OCI-LY1 (cell line): ENCODE results near the gene CDK11A.
"Not testable (repeated sequence)": the region's sequence is repeated elsewhere in the genome, so short reads cannot be mapped to it uniquely, and the experiment has no call there.

Experiments
- CTCF ChIP-seq: fragments of 200-600 bp; sonication (generic), shearing (Covaris generic); IDR thresholded peaks from 2 replicates; pipeline ENCODE4 v1.5.1; 2017; ENCODE audit warnings: mild to moderate bottlenecking, antibody characterized with exemption, low read length, moderate library complexity, mixed read lengths
- EZH2 ChIP-seq: fragments of 200-600 bp; sonication (generic), shearing (Covaris generic); IDR thresholded peaks from 2 replicates; pipeline ENCODE4 v1.8.0; 2017; ENCODE audit warnings: borderline replicate concordance, mixed run types, mild to moderate bottlenecking, antibody characterized with exemption, low read length, moderate library complexity, mixed read lengths

DNA sequence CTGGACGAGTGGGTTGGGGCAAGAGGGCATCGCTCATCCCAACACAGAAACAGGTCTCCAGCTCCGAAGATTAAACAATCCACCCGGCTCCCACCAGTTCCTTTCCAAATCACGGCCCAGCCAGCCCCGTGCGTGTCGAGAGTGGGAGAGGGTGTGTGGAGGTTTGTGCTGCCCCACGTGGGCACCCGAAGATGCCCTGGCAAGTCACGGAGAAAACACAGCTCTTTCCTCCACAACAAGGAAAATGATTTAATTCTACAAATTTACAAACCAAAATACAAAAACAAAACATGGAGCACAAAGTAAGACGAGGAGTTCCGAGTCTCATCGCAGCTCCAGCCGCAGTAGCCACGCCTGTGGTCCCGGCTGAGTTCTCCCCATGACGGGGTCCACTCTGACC, 21.7 kb downstream of the CDK11A start:
- TF ChIP-seq EZH2, CTCF: not testable (repeated sequence)
